ENCODE results near the gene DCLRE1C.
"Not testable (repeated sequence)": the region's sequence is repeated elsewhere in the genome, so short reads cannot be mapped to it uniquely, and the experiment has no call there.

DCLRE1C gene

DNA sequence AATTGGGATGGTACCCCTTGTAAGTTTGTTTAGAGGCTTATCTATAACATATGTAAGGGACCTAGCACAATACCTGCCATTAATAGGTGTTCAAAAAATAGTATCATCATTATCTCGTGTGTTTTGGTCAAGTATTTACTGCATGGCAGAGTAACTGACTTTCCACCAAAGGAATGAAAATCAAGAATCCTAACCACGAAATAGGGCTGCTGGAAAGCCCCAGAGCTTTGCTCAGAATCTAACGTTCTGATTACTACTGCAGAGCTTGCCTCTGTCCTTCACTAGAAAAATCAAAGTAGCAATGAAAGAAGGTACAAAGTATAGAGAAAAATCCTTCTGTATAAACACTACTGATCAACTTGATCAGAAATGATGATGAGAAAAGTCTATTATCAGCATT, 34.9 kb downstream of the DCLRE1C start:
- peaks cover 15% of the 10 kb centered on the region for H3K4me1 Mint-ChIP-seq (ENCODE audit: low read depth)
- peaks cover 19% of the 10 kb centered on the region for H3K9me3 Mint-ChIP-seq (ENCODE audit: low read depth)
- H3K27me3 Mint-ChIP-seq: no peaks in the 10 kb centered on the region
- no peak overlapping the region for H3K4me3 Mint-ChIP-seq
- peaks cover 52% of the 10 kb centered on the region for H3K36me3 Mint-ChIP-seq
- H3K27ac Mint-ChIP-seq: no peak overlapping the region

DNA sequence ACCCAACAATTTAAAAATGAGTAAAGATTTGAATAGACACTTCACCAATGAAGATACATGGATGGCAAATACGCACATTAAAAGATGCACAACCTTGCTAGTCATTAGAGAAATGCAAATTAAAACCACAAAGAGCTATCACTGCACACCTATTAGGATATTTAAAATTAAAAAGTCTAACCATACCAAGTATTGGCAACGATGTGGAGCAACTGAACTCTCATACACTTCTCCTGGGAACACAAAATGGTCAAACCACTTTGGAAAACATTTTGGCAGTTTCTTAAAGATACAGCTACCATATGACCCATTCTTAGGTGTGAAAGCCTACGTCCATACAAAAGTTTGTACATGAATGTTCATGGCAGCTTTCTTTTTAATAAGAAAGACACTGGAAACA, 36.1 kb downstream of the DCLRE1C start:
- no peak overlapping the region for H3K4me3 Mint-ChIP-seq
- H3K4me1 Mint-ChIP-seq (ENCODE audit: low read depth): peaks cover 15% of the 10 kb centered on the region
- H3K9me3 Mint-ChIP-seq (ENCODE audit: low read depth): peaks cover 19% of the 10 kb centered on the region
- no peaks in the 10 kb centered on the region for H3K27me3 Mint-ChIP-seq
- H3K27ac Mint-ChIP-seq: no peak overlapping the region
- peaks cover 53% of the 10 kb centered on the region for H3K36me3 Mint-ChIP-seq

DNA sequence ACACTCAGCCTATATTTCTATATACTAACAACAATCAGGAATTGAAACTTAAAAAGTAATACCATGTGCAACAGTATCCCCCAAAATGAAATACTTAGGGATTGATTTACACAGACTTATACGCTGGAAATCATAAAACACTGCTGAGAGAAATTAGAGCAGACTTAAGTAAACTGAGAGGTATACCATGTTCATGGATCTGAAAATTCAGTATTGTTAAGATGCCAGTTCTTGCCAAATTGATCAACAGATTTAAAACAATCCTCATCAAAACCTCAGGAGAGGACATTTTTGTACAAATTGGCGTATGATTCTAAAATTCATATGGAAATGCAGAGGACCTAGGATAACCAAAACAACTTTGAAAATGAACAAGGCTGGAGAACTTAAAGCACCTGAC, 37.3 kb downstream of the DCLRE1C start:
- no peak overlapping the region for H3K27ac Mint-ChIP-seq

DNA sequence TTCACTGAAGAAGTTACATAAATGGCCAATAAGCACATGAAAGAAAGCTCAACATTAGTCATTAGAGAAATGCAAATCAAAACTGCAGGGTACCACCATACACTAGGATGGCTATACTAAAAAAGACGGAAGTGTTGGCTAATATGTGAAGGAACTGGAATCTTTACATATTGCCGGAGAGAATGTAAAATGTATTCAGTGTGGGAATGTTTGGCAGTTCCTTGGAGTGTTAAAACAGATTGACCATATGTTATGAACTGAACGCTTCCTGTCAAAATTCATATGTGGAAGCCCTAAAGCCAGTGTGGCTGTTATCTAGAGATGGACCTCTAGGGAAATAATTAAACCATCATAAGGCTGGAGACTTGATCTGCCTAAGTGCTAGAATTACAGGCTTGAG, 42.1 kb downstream of the DCLRE1C start:
- Mint-ChIP-seq H3K27me3 (no peaks in the 10 kb centered on the region), H3K4me3 (no peak overlapping the region), H3K4me1 (ENCODE audit: low read depth) (peaks cover 15% of the 10 kb centered on the region), H3K9me3 (ENCODE audit: low read depth) (peaks cover 3% of the 10 kb centered on the region), H3K27ac (no peak overlapping the region), H3K36me3 (peaks cover 49% of the 10 kb centered on the region)

More for the DNA sequence above, 37.3 kb downstream of the DCLRE1C start:
- H3K4me1 Mint-ChIP-seq (ENCODE audit: low read depth): peaks cover 15% of the 10 kb centered on the region
- H3K36me3 Mint-ChIP-seq: peaks cover 48% of the 10 kb centered on the region
- H3K9me3 Mint-ChIP-seq (ENCODE audit: low read depth): peaks cover 19% of the 10 kb centered on the region
- no peaks in the 10 kb centered on the region for H3K27me3 Mint-ChIP-seq
- no peak overlapping the region for H3K4me3 Mint-ChIP-seq

DNA sequence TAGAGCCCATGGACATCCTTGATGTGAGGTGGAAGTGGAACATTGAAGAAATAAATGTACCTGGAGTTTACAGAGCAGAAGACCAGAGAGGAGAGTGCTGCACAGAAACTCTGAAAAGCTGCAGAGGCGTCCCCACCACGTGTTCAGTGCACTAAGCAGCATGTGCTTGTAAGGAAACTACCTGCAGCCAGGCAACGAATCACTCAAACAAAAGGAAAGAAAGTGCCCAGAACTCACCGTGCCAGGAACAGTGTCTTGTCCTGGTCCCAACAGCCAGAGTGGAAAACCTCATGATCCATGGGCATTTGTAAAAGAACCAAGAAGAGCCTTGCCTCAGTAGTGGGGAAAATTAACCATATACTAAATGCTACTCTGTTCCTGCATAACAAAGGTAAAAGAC, 42.9 kb downstream of the DCLRE1C start:
- Mint-ChIP-seq H3K36me3 (peaks cover 48% of the 10 kb centered on the region), H3K9me3 (ENCODE audit: low read depth) (no peaks in the 10 kb centered on the region), H3K27me3 (no peaks in the 10 kb centered on the region), H3K27ac (peak overlapping the region; percentile 25), H3K4me3 (no peak overlapping the region), H3K4me1 (ENCODE audit: low read depth) (peaks cover 16% of the 10 kb centered on the region)

DNA sequence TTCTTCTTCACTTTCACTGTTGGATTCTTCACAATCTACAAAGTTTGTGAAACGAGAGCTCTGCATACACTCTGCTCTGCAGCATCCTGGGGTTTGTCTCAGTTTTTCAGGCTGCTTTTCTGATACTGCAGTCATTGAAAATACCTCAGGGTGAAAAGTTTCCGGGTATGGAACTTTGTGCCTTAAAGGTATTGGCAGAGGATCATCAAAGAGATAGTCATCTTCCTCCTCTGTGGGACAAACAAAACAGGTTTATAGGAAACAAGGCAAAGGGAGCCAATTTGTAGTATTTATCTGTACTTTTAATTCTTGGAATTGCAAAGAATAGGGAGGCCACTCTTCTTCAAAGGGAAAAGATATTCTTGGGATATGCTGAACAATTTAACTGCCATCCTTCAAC, 44.8 kb downstream of the DCLRE1C start:
- Mint-ChIP-seq H3K27me3 (no peaks in the 10 kb centered on the region), H3K36me3 (peaks cover 45% of the 10 kb centered on the region), H3K4me3 (no peak overlapping the region), H3K9me3 (ENCODE audit: low read depth) (no peaks in the 10 kb centered on the region), H3K27ac (peak overlapping the region; percentile 10), H3K4me1 (ENCODE audit: low read depth) (peaks cover 9% of the 10 kb centered on the region)

DNA sequence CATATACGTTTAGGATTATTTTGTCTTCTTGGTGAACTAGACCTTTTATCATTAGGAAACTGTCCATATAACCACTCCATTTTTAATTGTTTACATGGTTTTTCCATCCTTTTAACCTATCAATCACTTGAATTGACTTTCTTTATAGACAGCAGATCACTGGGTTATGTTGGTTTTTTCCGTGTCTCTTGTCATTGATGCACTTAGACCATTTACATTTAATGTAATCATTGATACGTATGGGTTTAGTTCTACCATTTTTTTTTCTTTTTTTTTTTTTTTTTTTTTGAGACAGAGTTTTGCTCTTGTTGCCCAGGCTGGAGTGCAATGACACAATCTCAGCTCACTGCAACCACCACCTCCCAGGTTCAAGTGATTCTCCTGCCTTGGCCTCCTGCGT, 46.3 kb downstream of the DCLRE1C start:
- not testable (repeated sequence) for H3K4me3 Mint-ChIP-seq; H3K9me3 Mint-ChIP-seq (ENCODE audit: low read depth); H3K4me1 Mint-ChIP-seq (ENCODE audit: low read depth); H3K27ac Mint-ChIP-seq; H3K27me3 Mint-ChIP-seq
- peaks cover 39% of the 10 kb centered on the region for H3K36me3 Mint-ChIP-seq

DNA sequence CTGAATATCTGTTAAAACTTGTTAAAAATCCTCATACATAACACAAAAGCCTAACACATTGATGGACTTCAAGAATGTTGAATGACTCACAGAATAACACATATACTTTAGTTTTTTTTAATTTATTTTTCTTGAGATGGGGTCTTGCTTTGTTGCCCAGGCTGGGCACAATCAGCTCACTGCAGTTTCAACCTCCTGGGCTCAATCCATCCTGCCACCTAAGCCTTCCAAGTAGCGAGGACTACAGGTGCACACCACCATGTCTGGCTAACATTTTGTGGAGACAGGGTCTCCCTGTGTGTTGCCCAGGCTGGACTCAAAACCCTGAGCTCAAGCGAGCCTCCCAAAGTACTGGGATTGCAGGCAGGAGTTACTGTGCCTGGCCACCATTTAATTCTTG, 47.1 kb downstream of the DCLRE1C start:
- no peaks in the 10 kb centered on the region for H3K9me3 Mint-ChIP-seq (ENCODE audit: low read depth)
- no peak overlapping the region for H3K4me3 Mint-ChIP-seq
- H3K27ac Mint-ChIP-seq: no peak overlapping the region
- H3K4me1 Mint-ChIP-seq (ENCODE audit: low read depth): peaks cover 7% of the 10 kb centered on the region
- no peaks in the 10 kb centered on the region for H3K27me3 Mint-ChIP-seq
- H3K36me3 Mint-ChIP-seq: peaks cover 40% of the 10 kb centered on the region

DNA sequence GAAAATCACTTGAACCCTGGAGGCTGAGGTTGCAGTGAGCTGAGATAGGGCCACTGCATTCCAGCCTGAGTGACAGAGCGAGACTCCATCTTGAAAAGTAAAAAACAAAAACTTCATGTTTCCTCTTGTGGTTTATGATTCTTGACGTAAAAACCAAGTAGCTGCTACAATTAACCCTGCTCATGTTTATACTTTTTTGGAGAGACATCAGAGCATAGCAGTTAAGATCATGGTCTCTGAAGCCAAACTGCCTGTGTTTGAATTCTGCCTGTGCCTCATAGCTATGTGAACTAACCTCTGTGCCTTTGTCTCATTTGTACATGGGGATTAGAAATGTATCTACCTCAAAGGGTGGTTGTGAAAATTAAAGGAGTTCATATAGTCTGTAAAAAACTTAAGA, 48.0 kb downstream of the DCLRE1C start:
- H3K27me3 Mint-ChIP-seq: no peaks in the 10 kb centered on the region
- no peaks in the 10 kb centered on the region for H3K9me3 Mint-ChIP-seq (ENCODE audit: low read depth)
- no peak overlapping the region for H3K4me3 Mint-ChIP-seq
- peak overlapping the region; percentile 61 for H3K27ac Mint-ChIP-seq
- peaks cover 7% of the 10 kb centered on the region for H3K4me1 Mint-ChIP-seq (ENCODE audit: low read depth)
- peaks cover 33% of the 10 kb centered on the region for H3K36me3 Mint-ChIP-seq

DNA sequence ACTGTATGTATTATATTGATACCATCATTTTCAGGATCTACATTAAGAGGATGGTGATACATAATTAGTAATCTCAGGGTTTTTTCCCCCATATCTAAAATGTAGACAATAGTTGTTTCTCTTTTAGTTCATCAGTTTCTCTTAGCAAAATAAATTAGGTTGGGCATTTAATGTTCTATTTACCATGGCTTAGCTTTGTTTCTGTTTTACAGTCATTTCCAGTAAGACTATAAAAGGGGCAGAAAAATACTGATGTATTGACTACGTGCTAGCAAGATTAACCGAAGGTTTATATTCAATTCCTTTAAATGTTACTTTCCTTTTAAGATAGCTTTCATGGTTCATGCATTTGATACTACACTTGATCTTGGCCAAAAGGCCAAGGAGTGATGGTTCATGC, 49.0 kb downstream of the DCLRE1C start:
- no peak overlapping the region for H3K27ac Mint-ChIP-seq
- H3K27me3 Mint-ChIP-seq: no peaks in the 10 kb centered on the region
- H3K4me3 Mint-ChIP-seq: no peak overlapping the region
- H3K4me1 Mint-ChIP-seq (ENCODE audit: low read depth): peaks cover 7% of the 10 kb centered on the region
- no peaks in the 10 kb centered on the region for H3K9me3 Mint-ChIP-seq (ENCODE audit: low read depth)
- H3K36me3 Mint-ChIP-seq: peaks cover 27% of the 10 kb centered on the region

DNA sequence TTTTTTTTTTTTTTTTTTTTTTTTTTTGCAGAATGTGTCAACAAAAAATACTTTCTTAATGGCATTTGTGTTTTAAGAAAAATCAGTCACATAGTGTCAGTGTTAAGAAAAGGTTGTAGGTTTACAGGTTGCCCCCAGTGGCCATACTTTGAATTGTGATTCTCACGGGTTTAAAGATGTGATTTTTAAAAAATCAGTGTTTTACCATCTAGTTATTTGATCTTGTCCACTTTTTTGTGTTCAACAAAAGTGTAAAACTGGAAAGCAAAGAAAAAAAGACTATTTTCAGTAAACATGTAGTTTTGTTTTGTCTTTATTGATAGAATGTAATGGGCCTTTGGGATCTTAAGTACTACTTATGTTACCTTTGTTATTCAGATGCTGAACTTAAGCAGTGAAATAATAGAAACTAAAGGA, 49.6 kb downstream of the DCLRE1C start:
- H3K4me1 Mint-ChIP-seq (ENCODE audit: low read depth): peaks cover 7% of the 10 kb centered on the region
- no peaks in the 10 kb centered on the region for H3K9me3 Mint-ChIP-seq (ENCODE audit: low read depth)
- H3K27me3 Mint-ChIP-seq: no peaks in the 10 kb centered on the region
- H3K27ac Mint-ChIP-seq: no peak overlapping the region
- H3K4me3 Mint-ChIP-seq: no peak overlapping the region
- H3K36me3 Mint-ChIP-seq: peaks cover 26% of the 10 kb centered on the region

DNA sequence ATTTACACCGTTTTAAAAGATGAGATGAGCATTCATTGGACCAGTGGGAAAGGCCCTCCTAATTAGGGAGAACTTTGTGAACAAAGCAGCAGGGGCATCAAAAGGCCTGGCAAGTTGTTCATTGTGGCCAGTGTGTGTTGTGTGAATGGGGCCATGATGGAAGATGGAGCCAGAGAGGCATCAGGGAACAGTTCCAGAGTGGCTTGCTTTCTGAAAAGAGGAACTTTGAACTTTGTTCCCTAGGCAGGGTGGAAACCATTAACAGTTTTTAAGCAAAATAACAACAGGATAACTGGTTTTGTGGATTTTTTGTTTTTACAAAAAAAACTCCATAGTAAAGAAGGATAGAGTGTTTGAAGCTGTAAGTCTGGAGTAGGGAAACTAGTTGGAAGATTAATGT, 62.7 kb downstream of the DCLRE1C start:
- Mint-ChIP-seq H3K4me1 (ENCODE audit: low read depth) (peaks cover 6% of the 10 kb centered on the region), H3K27me3 (no peaks in the 10 kb centered on the region), H3K9me3 (ENCODE audit: low read depth) (no peaks in the 10 kb centered on the region), H3K4me3 (no peak overlapping the region), H3K27ac (no peak overlapping the region), H3K36me3 (peaks cover 3% of the 10 kb centered on the region)

DNA sequence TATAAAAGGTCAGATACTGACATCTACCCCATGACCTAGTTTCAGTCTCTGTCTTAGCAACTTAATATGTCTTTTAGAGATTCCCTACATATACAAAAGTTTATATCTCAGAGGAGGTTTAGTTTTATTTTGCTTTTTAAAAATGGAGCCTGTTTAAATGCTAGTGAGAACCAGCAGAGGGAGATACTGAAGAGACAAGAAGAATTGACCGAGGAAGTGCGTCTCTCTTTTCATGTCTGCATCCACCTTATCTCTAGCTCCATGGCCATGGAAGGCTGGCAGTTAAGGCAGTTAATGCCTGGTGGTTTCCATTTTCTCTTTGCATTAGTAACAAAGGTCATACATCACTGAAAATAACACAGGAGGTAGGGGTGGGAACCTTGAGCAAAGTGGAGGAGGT, 64.6 kb downstream of the DCLRE1C start:
- Mint-ChIP-seq H3K27ac (no peak overlapping the region), H3K36me3 (peaks cover 3% of the 10 kb centered on the region), H3K4me1 (ENCODE audit: low read depth) (peaks cover 6% of the 10 kb centered on the region), H3K27me3 (no peaks in the 10 kb centered on the region), H3K9me3 (ENCODE audit: low read depth) (no peaks in the 10 kb centered on the region), H3K4me3 (no peak overlapping the region)

DNA sequence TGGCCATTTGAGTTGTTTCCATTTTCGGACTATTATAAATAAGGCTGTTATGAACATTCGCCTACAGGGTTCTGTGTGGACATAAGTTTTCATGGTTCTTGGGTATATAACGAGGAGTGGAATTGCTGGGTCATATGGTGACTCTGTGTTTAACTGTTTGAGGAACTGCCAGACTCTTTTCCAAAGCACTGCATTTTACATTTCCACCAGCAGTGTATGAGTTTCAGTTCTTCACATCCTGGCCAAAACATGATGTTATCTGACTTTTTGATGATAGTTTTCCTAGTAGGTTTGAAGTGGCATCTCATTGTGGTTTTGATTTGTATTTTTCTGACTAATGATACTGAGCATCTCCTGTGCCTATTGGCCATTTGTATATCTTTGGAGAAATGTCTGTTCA, 69.8 kb downstream of the DCLRE1C start:
- Mint-ChIP-seq H3K9me3 (ENCODE audit: low read depth) (no peaks in the 10 kb centered on the region), H3K4me3 (no peak overlapping the region), H3K4me1 (ENCODE audit: low read depth) (peaks cover 20% of the 10 kb centered on the region), H3K27me3 (no peaks in the 10 kb centered on the region), H3K27ac (no peak overlapping the region), H3K36me3 (peaks cover 9% of the 10 kb centered on the region)

DNA sequence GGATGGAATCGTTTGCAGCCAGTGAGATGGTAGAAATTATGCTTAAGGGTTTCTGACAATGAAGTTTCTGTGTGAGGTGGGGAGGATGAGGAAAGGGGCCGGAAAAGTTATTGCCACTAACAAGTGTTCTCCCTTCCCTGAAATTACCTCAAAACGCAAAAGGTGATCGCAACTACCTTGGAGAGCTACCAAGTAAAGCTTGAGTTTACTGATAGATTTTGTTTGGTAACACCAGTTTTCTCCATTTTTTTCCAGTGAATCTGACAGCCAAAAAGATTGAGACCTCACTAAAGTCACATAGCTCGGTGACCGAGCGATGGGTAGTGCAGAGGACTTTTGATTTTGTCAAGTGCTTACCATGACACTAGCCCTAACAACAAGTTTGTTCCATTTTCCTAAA, 73.7 kb downstream of the DCLRE1C start:
- Mint-ChIP-seq H3K9me3 (ENCODE audit: low read depth) (no peaks in the 10 kb centered on the region), H3K27me3 (no peaks in the 10 kb centered on the region), H3K27ac (peak overlapping the region; percentile 34), H3K36me3 (peaks cover 9% of the 10 kb centered on the region), H3K4me3 (peak overlapping the region; percentile 92), H3K4me1 (ENCODE audit: low read depth) (peaks cover 41% of the 10 kb centered on the region)

DNA sequence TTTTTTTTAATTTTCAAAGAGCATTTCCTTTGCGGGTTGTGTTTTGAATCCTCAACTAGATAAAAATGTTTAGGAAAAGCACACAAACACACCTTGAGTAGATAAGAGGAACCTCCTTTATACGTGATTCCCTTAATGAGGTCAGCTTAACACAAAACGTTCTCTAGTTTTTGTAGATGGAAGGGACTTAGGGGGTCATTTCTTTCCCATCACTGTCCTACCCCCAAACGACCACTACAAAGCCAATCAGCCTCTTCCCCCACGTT, 74.0 kb downstream of the DCLRE1C start:
- Mint-ChIP-seq H3K36me3 (peaks cover 9% of the 10 kb centered on the region), H3K4me1 (ENCODE audit: low read depth) (peaks cover 41% of the 10 kb centered on the region), H3K27me3 (no peaks in the 10 kb centered on the region), H3K9me3 (ENCODE audit: low read depth) (no peaks in the 10 kb centered on the region), H3K4me3 (peak overlapping the region; percentile 92), H3K27ac (peak overlapping the region; percentile 78)
